Kidney (tissue), 14 donors: ENCODE results near the gene TMEM178B. TPM values are rescaled to one million over a fixed set of nuclear protein-coding genes. Genes with fewer than 3 reads are reported as not detected.

Experiments
- DNase-seq, 5 donors: peaks; one replicate each; pipeline ENCODE4 v3.0.0-alpha.2; 2013 to 2020
- FAIRE-seq: peaks from 2 replicates; lab custom pipeline; 2012; peaks lifted over from hg19 to GRCh38; lab: Jason Lieb, UNC
- H3K27ac ChIP-seq, 2 donors: one replicate each; pipeline ENCODE4 v1.7.0; 2013; ENCODE audit warnings: low read depth in 2 of 2, low read length in 2 of 2, inconsistent platforms in 1 of 2
- H3K27me3 ChIP-seq: one replicate; pipeline ENCODE4 v1.7.1; 2013; ENCODE audit warnings: low read length, inconsistent platforms; ENCODE audit not compliant: control insufficient read depth, insufficient read depth
- H3K36me3 ChIP-seq, 3 donors: one replicate each; pipeline versions ENCODE4 v1.7.0 to v1.7.1; 2013; ENCODE audit warnings: low read length in 3 of 3, control low read depth in 1 of 3, inconsistent platforms in 1 of 3; ENCODE audit not compliant: insufficient read depth in 3 of 3, control insufficient read depth in 2 of 3
- H3K4me1 ChIP-seq, 3 donors: one replicate each; pipeline versions ENCODE4 v1.7.0 to v1.7.1; 2013; ENCODE audit warnings: low read length in 3 of 3, inconsistent platforms in 1 of 3, low read depth in 1 of 3; ENCODE audit not compliant: control insufficient read depth in 2 of 3, insufficient read depth in 2 of 3
- H3K4me3 ChIP-seq, 3 donors: one replicate each; pipeline versions ENCODE4 v1.7.0 to v1.8.1; 2013; ENCODE audit warnings: low read length in 3 of 3, control low read depth in 1 of 3, inconsistent platforms in 1 of 3
- H3K9ac ChIP-seq, 3 donors: one replicate each; pipeline versions ENCODE4 v1.7.0 to v1.7.1; 2013; ENCODE audit warnings: low read length in 3 of 3, control low read depth in 1 of 3, inconsistent platforms in 1 of 3
- H3K9me3 ChIP-seq, 3 donors: one replicate each; pipeline versions ENCODE4 v1.7.0 to v1.7.1; 2013; ENCODE audit warnings: low read length in 3 of 3, control low read depth in 1 of 3, inconsistent platforms in 1 of 3; ENCODE audit not compliant: control insufficient read depth in 2 of 3, insufficient read depth in 1 of 3
- intact Hi-C: fragments of 100-400 bp; cut with DNase I; formaldehyde crosslinking; loops from one replicate; pipeline ENCODE4 v1.11.1; 2022
- polyA plus RNA-seq: library from polyadenylated mRNA; stranded (reverse); fragments of 350-450 nt; fragmentation: Illumina TruSeq; extraction: RNeasy Lipid Tissue Mini Kit (QIAGEN cat#74804); gene quantifications from one replicate; pipeline ENCODE4 v1.2.3, GENCODE V29; 2014; ENCODE audit warnings: low read depth, low replicate concordance; ENCODE audit not compliant: insufficient read depth
- total RNA-seq: library from RNA; stranded (reverse); fragmentation: NEBNext Ultra II Directional; extraction: Animal tissue kit (Norgen Biotek cat#: 25700); gene quantifications from one replicate; pipeline ENCODE4 v1.2.1, GENCODE V29; 2021
- TF ChIP-seq, protein P1 (sequence below): IDR thresholded peaks from 3 replicates; pipeline ENCODE4 v1.5.1; 2012; ENCODE audit warnings: mild to moderate bottlenecking, moderate library complexity, borderline replicate concordance; ENCODE audit not compliant: insufficient read depth; ENCODE audit errors: extremely low read depth
- donor health status: control.
- donor health status: control.
- donor health status: control.
- donor health status: control.
- donor health status: control.
- donor health status: DM: yes; HTN: yes; CAD: no.
- donor health status: Normal renal cell carcinoma (clear cell type).

TMEM178B gene
- total and polyA plus RNA-seq, 2 donors from 2014 or later: 0.58 to 20.0 TPM

- DNase-seq (no peak), FAIRE-seq (no peak)
- intact Hi-C loops: no loop called here
Observed at GRCh38 chr7:141363748-141364147, 289.9 kb downstream of the TMEM178B start.

DNA sequence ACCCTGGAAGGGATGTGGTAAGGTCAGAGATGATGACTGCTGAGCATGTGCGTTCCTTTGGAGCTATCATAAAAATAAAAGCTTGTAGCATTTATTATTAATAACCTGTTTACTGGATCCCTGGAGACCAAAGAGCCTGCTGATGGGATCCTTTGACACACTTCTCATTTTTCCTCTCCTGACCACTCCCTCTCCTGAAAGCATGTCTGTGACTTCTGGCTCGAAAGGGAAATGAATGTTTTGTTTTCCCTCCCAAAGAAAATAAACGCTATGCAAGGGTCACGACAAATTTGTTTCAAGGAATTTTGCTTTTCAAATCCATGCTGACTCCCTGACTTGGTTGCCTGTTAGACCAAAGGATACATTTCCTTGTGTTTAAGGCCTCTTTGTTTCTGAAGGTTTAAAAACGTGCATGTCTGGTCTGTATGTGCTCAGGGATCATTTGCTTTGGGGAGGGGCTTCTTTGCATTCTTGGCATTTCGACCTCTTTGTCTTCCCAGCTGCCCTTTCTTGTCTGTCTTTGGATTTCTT lies 292.3 kb downstream of the TMEM178B start:
- TF ChIP-seq, protein P1, sequence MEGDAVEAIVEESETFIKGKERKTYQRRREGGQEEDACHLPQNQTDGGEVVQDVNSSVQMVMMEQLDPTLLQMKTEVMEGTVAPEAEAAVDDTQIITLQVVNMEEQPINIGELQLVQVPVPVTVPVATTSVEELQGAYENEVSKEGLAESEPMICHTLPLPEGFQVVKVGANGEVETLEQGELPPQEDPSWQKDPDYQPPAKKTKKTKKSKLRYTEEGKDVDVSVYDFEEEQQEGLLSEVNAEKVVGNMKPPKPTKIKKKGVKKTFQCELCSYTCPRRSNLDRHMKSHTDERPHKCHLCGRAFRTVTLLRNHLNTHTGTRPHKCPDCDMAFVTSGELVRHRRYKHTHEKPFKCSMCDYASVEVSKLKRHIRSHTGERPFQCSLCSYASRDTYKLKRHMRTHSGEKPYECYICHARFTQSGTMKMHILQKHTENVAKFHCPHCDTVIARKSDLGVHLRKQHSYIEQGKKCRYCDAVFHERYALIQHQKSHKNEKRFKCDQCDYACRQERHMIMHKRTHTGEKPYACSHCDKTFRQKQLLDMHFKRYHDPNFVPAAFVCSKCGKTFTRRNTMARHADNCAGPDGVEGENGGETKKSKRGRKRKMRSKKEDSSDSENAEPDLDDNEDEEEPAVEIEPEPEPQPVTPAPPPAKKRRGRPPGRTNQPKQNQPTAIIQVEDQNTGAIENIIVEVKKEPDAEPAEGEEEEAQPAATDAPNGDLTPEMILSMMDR: no peak
- Histone ChIP-seq H3K27me3 (no peaks in the 10 kb centered on the region), H3K4me1 (peaks cover 0 to 5% (median 2%) of the 10 kb centered on the region in 3 donors), H3K9me3 (no peaks in the 10 kb centered on the region), H3K27ac (no peak overlapping the region), H3K9ac (no peak overlapping the region), H3K4me3 (no peak overlapping the region), H3K36me3 (no peaks in the 10 kb centered on the region)
- intact Hi-C loops: no loop called here
- DNase-seq (peak in 2 of 5 donors; percentile 39 to 50), FAIRE-seq (no peak)

More at GRCh38 chr7:141363748-141364147, 289.9 kb downstream of the TMEM178B start:
- Histone ChIP-seq H3K4me1 (peaks cover 0 to 5% (median 2%) of the 10 kb centered on the region in 3 donors), H3K36me3 (no peaks in the 10 kb centered on the region), H3K9ac (no peak overlapping the region), H3K4me3 (no peak overlapping the region), H3K27ac (no peak overlapping the region), H3K27me3 (no peaks in the 10 kb centered on the region), H3K9me3 (no peaks in the 10 kb centered on the region)
- TF ChIP-seq, protein P1: no peak

DNA sequence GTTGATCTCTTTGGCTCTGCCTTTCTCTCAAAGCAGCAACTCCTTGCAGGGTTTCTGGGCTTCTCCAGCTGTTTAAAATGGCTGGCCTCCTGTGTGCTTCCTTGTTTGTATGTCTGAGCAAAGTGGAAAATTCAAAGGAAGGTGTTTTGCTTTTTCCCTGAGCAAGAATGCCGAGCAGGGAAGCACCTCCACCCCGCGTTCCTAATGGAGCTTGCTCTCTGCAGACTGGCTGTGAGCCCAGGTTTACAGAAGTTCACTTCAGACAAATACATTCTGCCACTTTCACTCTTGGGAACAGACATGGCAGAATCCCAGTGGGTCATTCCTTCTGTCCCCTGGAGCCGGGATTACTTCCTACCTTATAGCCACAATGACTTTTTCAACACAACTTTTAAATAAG lies 295.6 kb downstream of the TMEM178B start:
- FAIRE-seq (no peak), DNase-seq (peak in 1 of 5 donors; percentile 3)
- TF ChIP-seq, protein P1: no peak
- Histone ChIP-seq H3K27ac (no peak overlapping the region), H3K4me1 (peaks cover 0 to 5% (median 2%) of the 10 kb centered on the region in 3 donors), H3K9me3 (no peaks in the 10 kb centered on the region), H3K4me3 (no peak overlapping the region), H3K9ac (no peak overlapping the region), H3K27me3 (no peaks in the 10 kb centered on the region), H3K36me3 (no peaks in the 10 kb centered on the region)
- intact Hi-C loops: no loop called here

- no peaks in the 10 kb centered on the region for H3K36me3 ChIP-seq
- H3K4me1 ChIP-seq: peaks cover 0 to 5% (median 2%) of the 10 kb centered on the region in 3 donors
- no peaks in the 10 kb centered on the region for H3K27me3 ChIP-seq
- no peaks in the 10 kb centered on the region for H3K9me3 ChIP-seq
- TF ChIP-seq, protein P1: no peak
- intact Hi-C loops: no loop called here
- FAIRE-seq: no peak
- H3K9ac ChIP-seq: no peak overlapping the region
- DNase-seq: no peak
- H3K4me3 ChIP-seq: no peak overlapping the region
- H3K27ac ChIP-seq: no peak overlapping the region
Observed at GRCh38 chr7:141370178-141370577, 296.3 kb downstream of the TMEM178B start.
